CD4-positive, alpha-beta T cell treated with Interleukin-4 for 4 hours (primary cell): ENCODE measurements around the gene NPDC1.

ENCODE experiments used
- DNase-seq: peaks from one replicate; pipeline ENCODE4 v3.0.0-alpha.2; 2020

NPDC1 gene

GRCh38 chr9:137055385-137056364, 9.7 kb upstream of the NPDC1 start:
- DNase-seq = no peak

- DNase-seq = no peak
Measured at GRCh38 chr9:137054932-137055384, 9.0 kb upstream of the NPDC1 start.

GRCh38 chr9:137053944-137054931, 8.3 kb upstream of the NPDC1 start, which contains the start of gene ENTPD2:
ENTPD2 (minus strand) TSS chr9:137054061; CDS start chr9:137053997, 64 bp downstream.
- DNase-seq = no peak

- no peak for DNase-seq
Measured at GRCh38 chr9:137052998-137053943, 7.3 kb upstream of the NPDC1 start.

- DNase-seq = no peak
Measured at GRCh38 chr9:137052293-137052692, 6.3 kb upstream of the NPDC1 start.

GRCh38 chr9:137051145-137051724, 5.3 kb upstream of the NPDC1 start:
- DNase-seq = no peak

GRCh38 chr9:137050570-137050969, 4.6 kb upstream of the NPDC1 start:
- no peak for DNase-seq

- DNase-seq = peak; percentile 48
Measured at GRCh38 chr9:137049544-137050449, 3.8 kb upstream of the NPDC1 start.

- DNase-seq = no peak
Measured at GRCh38 chr9:137048655-137049543, 2.9 kb upstream of the NPDC1 start.

- DNase-seq = no peak
Measured at GRCh38 chr9:137045294-137046087, 486 bp downstream of the NPDC1 start.

- no peak for DNase-seq
Measured at GRCh38 chr9:137044502-137045177, 1.3 kb downstream of the NPDC1 start.

GRCh38 chr9:137044037-137044436, 1.9 kb downstream of the NPDC1 start:
- DNase-seq = no peak

- DNase-seq = no peak
Measured at GRCh38 chr9:137042751-137043727, 2.9 kb downstream of the NPDC1 start.

- DNase-seq = no peak
Measured at GRCh38 chr9:137041124-137041523, 4.9 kb downstream of the NPDC1 start.

GRCh38 chr9:137040568-137040967, 5.4 kb downstream of the NPDC1 start:
- no peak for DNase-seq

- DNase-seq = no peak
Measured at GRCh38 chr9:137039611-137040366, 6.2 kb downstream of the NPDC1 start.
